KOPT-K1 (cell line): ENCODE measurements around the gene ZNF428.
A peak's percentile ranks its signal among the peaks of the same experiment; 100 is the strongest.
"Not testable (repeated sequence)": the region's sequence is repeated elsewhere in the genome, so short reads cannot be mapped to it uniquely, and the experiment has no call there.

Experiments
- H3K27ac ChIP-seq: fragments of 200-600 bp; sonication (generic); 2 replicates; pipeline ENCODE4 v1.5.1; 2016; ENCODE audit warnings: antibody characterized with exemption, mild to moderate bottlenecking, low read depth, low read length; ENCODE audit not compliant: poor library complexity, severe bottlenecking
- H3K36me3 ChIP-seq: fragments of 200-600 bp; sonication (generic); 2 replicates; pipeline ENCODE4 v1.5.1; 2017; ENCODE audit warnings: antibody characterized with exemption, mild to moderate bottlenecking, low read length, moderate library complexity; ENCODE audit not compliant: insufficient read depth
- H3K9me3 ChIP-seq: fragments of 200-600 bp; sonication (generic); 2 replicates; pipeline ENCODE4 v1.5.1; 2017; ENCODE audit warnings: antibody characterized with exemption, low read length, mild to moderate bottlenecking; ENCODE audit not compliant: insufficient read depth, poor library complexity, severe bottlenecking

ZNF428 gene

GRCh38 chr19:43619262-43620060, at the start of gene ZNF428:
TSS of gene ZNF428 (minus strand) at chr19:43619629. CDS start at chr19:43614304, 5,325 bp downstream.
- Histone ChIP-seq H3K27ac (peak within 1 kb of the TSS; percentile 98), H3K9me3 (no peaks in the 10 kb centered on the region), H3K36me3 (0 out of 2 replicates have a peak, but pooled peaks cover 2% of the 10 kb centered on the region)

DNA sequence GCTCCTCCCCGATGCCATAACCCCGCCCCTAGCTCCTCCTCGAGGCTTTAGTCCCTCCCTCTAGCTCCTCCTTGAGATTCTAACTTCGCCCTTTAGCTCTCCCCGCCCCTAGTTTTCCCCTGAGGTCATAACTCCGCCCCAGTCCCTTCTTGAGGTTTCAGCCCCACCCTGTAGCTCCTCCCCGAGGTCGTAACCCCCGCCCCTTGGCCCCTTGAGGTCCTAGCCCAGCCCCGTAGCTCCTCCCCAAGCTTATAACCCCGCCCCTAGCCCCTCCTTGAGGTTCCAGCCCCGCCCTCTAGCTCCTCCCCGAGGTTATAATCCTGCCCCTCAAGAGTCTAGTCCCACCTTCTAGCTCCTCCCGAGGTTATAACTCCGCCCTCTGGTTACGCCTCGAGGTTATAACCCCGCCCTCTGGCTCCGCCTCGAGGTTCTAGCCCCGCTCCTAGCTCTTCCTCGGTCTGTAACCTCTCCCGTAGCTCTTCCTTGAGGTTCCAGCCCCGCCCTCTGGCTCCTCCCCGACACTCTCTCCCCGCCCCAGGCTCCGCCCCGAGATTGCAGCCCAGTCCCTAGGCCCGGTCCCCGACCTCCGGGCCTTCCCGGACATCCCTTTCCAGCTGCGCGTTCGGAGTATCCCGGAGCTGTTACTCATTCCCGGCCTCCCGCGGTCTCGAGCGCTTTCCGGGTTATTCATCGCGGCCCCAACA, 49.1 kb upstream of the ZNF428 start:
- Histone ChIP-seq H3K36me3 (no peaks in the 10 kb centered on the region), H3K9me3 (no peaks in the 10 kb centered on the region), H3K27ac (peak overlapping the region; percentile 65)

DNA sequence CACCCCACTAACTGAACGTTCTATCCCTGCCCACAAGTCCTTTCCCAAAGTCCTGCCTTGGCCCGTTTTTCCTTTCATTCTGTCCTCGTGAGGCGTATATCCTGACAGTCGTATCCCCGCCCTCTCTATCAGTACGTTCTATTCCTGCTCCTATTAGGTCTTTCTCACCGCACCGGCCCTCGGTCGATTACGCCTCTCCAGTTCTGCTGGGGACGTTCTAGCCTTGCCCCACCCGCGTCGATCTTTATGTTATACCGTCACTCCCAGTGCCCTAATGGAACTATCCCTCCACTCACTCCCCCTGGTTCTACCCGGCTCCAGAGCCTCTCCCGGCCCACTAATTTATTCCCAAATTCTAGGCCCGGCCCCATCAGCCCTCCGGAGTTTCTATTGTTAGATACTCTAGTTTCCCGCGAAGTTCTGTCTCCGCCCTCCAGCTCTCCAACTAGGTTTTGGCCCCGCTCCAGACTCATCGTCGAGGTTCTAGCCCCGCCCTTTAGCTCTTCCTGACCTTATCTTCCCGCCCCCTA, 48.5 kb upstream of the ZNF428 start:
- no peaks in the 10 kb centered on the region for H3K9me3 ChIP-seq
- H3K27ac ChIP-seq, result peak overlapping the region; percentile 65
- H3K36me3 ChIP-seq, result no peaks in the 10 kb centered on the region

DNA sequence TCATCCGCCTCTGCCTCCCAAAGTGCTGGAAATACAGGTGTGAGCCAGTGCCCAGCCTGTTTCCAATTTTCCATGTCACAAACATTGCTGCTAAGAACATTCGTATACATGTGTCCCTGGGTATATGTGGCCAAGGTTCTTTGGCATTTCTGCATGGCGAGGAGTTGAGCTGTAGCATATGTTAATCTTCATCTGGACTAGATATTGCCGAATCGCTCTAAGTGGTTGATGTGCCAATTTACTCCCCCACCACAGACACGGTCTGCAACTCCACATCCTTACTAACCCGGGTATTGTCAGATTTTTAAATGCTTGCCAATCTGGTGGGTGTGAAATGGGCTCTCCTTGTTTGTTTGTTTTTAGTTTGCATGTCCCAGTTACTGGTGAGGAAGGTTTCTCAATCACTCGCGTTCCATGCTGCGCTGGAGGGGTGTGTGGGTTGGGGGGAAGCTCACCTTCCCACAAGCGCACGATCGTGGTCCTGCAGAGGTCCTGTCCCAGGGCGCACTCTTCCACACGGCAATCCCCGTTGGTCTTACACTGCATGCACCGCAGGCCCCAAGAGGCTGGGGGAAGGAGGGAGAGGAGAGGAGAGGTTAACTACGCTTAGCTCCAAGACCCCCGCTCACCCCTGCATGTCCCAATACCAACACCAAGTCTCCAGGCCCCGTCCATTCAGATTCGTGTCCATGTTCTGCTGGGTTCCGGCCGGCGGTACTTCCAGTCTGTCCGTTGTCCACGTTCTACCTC, 47.9 kb upstream of the ZNF428 start:
- Histone ChIP-seq H3K9me3 (no peaks in the 10 kb centered on the region), H3K27ac (peak overlapping the region; percentile 65), H3K36me3 (no peaks in the 10 kb centered on the region)

DNA sequence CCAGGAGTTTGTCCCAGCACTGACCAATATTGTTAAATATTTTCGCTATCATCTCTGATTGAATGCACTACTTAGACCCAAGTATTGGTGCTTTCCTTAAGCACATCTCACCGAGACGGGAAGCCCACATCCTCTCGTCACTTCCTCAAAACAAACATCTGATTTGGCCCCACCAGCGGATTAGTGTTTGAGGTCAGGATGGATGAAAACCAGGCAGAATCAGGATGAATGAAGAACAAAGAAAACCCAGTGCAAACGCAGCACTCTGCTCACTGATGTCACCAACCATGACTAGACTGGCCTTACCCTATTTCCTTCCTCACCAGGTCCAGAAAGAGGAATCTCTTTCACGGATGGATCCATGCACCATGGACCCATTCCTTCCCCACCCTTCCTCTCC, 44.6 kb upstream of the ZNF428 start:
- no peak overlapping the region for H3K27ac ChIP-seq
- H3K9me3 ChIP-seq, result no peaks in the 10 kb centered on the region
- H3K36me3 ChIP-seq, result no peaks in the 10 kb centered on the region

- Histone ChIP-seq H3K27ac (no peak overlapping the region), H3K36me3 (no peaks in the 10 kb centered on the region)
Observed at GRCh38 chr19:43662487-43662886, 43.1 kb upstream of the ZNF428 start.

DNA sequence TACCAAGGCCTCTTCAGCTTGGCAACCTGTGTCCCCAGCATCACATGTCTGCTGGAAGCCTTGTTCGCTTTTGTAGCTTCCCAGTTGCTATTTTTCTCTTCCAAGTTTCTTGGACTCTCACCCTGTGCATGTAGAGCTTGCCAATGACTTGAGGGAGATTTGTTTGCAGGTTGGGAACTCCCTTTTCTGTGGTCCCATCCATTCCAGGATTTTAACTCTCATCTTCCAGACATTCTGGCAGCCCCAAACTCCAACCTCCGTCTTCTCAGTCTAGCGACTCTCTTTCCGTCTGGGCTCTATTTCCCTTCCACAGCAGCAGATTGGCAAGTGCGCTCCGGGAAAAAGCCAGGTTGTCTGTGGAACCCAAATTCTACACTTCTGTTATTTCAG, 41.5 kb upstream of the ZNF428 start:
- no peaks in the 10 kb centered on the region for H3K9me3 ChIP-seq
- 0 out of 2 replicates have a peak, but pooled peaks cover 4% of the 10 kb centered on the region for H3K36me3 ChIP-seq
- no peak overlapping the region for H3K27ac ChIP-seq

More at GRCh38 chr19:43662487-43662886, 43.1 kb upstream of the ZNF428 start:
- no peaks in the 10 kb centered on the region for H3K9me3 ChIP-seq

DNA sequence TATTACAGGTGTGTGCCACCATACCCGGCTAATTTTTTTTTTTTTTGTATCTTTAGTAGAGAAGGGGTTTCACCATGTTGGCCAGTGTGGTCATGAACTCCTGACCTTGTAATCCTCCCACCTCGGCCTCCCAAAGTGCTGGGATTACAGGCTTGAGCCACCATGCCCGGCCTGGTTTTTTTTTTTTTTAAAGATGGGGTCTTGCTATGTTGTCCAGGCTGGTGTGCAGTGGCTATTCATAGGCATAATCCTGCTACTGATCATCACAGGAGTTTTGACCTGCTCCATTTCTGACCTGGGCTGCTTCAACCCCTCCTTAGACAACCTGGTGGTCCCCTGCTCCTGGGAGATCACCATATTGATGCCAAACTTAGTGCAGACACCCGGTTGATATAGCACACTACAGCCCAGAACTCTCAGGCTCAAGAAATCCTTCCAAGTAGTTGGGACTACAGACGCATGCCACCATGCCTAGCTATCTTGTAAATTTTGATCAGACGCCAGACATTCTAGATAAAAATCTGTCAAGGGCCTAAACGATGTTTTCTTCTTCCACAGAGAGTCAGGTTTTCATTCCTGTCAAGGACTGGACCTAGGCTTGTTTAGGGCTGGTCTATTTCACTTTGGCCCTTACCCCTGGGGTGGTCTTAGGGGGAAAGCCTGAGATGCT, 41.0 kb upstream of the ZNF428 start:
- Histone ChIP-seq H3K27ac (no peak overlapping the region), H3K9me3 (no peaks in the 10 kb centered on the region), H3K36me3 (peaks cover 9% of the 10 kb centered on the region; the same call in 1 of the 2 replicates)

DNA sequence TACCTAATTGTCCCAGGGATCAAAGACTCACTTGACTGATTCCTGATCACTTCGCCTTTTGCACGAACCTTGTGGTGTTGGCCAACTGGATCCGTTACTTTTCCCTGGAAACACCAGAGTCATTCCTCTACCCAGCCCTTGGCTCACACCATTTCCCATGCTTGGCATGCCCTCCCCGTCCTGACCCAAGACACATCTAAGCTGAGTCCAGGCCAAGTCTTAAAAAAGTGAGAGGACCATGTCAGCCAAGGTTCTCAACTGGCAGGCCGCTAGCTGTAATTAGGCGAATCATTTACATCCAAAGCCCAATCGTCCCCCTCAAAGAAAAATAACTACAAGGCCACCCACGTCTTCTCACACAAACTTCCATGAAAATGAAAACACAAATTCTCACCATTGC, 39.1 kb upstream of the ZNF428 start:
- Histone ChIP-seq H3K27ac (no peak overlapping the region), H3K36me3 (peaks cover 20% of the 10 kb centered on the region; the same call in 1 of the 2 replicates), H3K9me3 (no peaks in the 10 kb centered on the region)

DNA sequence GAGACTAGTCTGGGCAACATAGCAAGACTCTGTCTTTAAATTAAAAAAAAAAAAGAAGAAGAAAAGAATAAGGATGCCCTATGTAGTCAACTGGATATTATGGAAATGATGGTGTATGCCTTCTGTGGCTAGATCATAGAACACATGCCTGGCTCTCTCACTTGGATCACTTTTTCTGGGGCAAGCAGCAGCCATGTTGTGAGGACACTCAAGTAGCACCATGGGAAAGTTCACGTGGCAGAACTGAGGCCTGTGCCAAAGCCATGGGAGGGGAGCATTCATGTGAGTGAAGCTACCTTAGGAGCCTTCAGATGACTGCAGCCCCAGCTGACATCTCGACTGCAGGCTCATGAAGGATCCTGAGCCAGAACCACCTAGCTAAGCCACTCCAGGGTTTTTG, 38.6 kb upstream of the ZNF428 start:
- no peaks in the 10 kb centered on the region for H3K9me3 ChIP-seq
- H3K27ac ChIP-seq, result no peak overlapping the region
- H3K36me3 ChIP-seq, result peaks cover 20% of the 10 kb centered on the region; the same call in 1 of the 2 replicates

DNA sequence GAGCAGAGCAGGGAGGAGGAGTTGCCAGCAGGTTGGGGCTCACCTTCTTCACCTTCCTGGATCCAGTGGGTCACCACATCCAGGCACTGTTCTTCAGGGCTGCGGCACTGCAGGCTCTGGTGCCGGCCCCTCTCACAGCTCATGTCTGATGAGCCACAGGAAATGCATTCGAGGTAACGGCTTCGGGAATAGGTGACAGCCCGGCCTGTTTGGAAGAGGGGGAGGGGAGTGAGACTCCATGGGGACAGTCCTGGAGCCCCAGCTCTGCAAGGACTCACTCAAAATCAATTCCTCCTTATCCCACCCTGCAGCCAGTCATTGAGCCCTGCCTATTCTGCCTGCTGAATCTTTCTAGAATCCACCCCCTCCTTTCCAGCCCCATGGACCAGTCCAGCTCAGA, 37.0 kb upstream of the ZNF428 start:
- H3K27ac ChIP-seq, result no peak overlapping the region
- H3K36me3 ChIP-seq, result peaks cover 28% of the 10 kb centered on the region; the same call in 1 of the 2 replicates
- H3K9me3 ChIP-seq, result no peaks in the 10 kb centered on the region

DNA sequence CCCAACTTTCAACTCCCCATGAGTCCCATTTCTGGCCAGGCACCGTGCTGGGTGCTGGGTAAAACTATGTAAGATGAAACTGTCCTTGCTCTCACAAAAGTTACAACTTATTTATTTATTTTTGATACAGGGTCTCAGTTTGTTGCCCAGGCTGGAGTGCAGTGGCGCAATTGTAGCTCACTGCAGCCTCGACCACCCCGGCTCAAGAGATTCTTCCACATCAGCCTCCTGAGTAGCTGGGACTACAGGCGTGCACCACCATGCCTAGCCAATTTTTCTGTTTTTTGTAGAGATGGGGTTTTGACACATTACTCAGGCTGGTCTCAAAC, 33.1 kb upstream of the ZNF428 start:
- no peaks in the 10 kb centered on the region for H3K9me3 ChIP-seq
- peaks cover 30% of the 10 kb centered on the region; the same call in 1 of the 2 replicates for H3K36me3 ChIP-seq
- H3K27ac ChIP-seq, result no peak overlapping the region

GRCh38 chr19:43651758-43652545, 32.5 kb upstream of the ZNF428 start:
- Histone ChIP-seq H3K36me3 (peaks cover 30% of the 10 kb centered on the region; the same call in 1 of the 2 replicates), H3K9me3 (no peaks in the 10 kb centered on the region), H3K27ac (no peak overlapping the region)

GRCh38 chr19:43650276-43650675, 30.8 kb upstream of the ZNF428 start:
- H3K36me3 ChIP-seq, result peaks cover 19% of the 10 kb centered on the region; the same call in 1 of the 2 replicates
- not testable (repeated sequence) for H3K9me3 ChIP-seq, H3K27ac ChIP-seq
